NCI-H1436 (cell line): ENCODE measurements around the gene BICC1.
"Not testable (repeated sequence)": the region's sequence is repeated elsewhere in the genome, so short reads cannot be mapped to it uniquely, and the experiment has no call there.

ENCODE experiments used
- DNase-seq: peaks from one replicate; lab custom pipeline; 2025; lab: John Stamatoyannopoulos, UW

The BICC1 gene

GRCh38 chr10:58565271-58565670, 52.6 kb downstream of the BICC1 start:
- DNase-seq, result no peak

- DNase-seq, result no peak
Measured at GRCh38 chr10:58567652-58568051, 55.0 kb downstream of the BICC1 start.

GRCh38 chr10:58568428-58568935, 55.8 kb downstream of the BICC1 start:
- no peak for DNase-seq

GRCh38 chr10:58570307-58570723, 57.6 kb downstream of the BICC1 start:
- no peak for DNase-seq

GRCh38 chr10:58570979-58571378, 58.3 kb downstream of the BICC1 start:
- no peak for DNase-seq

- no peak for DNase-seq
Measured at GRCh38 chr10:58573144-58573543, 60.5 kb downstream of the BICC1 start.

- DNase-seq, result no peak
Measured at GRCh38 chr10:58574058-58574457, 61.4 kb downstream of the BICC1 start.

- DNase-seq, result peak; percentile 39
Measured at GRCh38 chr10:58575491-58575890, 62.8 kb downstream of the BICC1 start.

- no peak for DNase-seq
Measured at GRCh38 chr10:58576751-58577436, 64.2 kb downstream of the BICC1 start.

- DNase-seq, result no peak
Measured at GRCh38 chr10:58577437-58577777, 64.7 kb downstream of the BICC1 start.

- no peak for DNase-seq
Measured at GRCh38 chr10:58578366-58578765, 65.7 kb downstream of the BICC1 start.

GRCh38 chr10:58579011-58579655, 66.5 kb downstream of the BICC1 start:
- DNase-seq, result no peak

- no peak for DNase-seq
Measured at GRCh38 chr10:58582045-58582444, 69.4 kb downstream of the BICC1 start.

- no peak for DNase-seq
Measured at GRCh38 chr10:58585435-58585834, 72.8 kb downstream of the BICC1 start.

GRCh38 chr10:58586282-58587245, 73.9 kb downstream of the BICC1 start:
- DNase-seq, result no peak

GRCh38 chr10:58587676-58588075, 75.0 kb downstream of the BICC1 start:
- DNase-seq, result no peak

- DNase-seq, result no peak
Measured at GRCh38 chr10:58588673-58589265, 76.1 kb downstream of the BICC1 start.

- DNase-seq, result no peak
Measured at GRCh38 chr10:58590152-58590840, 77.6 kb downstream of the BICC1 start.

- DNase-seq, result no peak
Measured at GRCh38 chr10:58590924-58591323, 78.3 kb downstream of the BICC1 start.

GRCh38 chr10:58593008-58593407, 80.3 kb downstream of the BICC1 start:
- no peak for DNase-seq

- not testable (repeated sequence) for DNase-seq
Measured at GRCh38 chr10:58597211-58597610, 84.5 kb downstream of the BICC1 start.
